ENCODE results near the gene ZFP1.

The ZFP1 gene

GRCh38 chr16:75160386-75160785 lies 12.1 kb downstream of the ZFP1 start:
- no peak for DNase-seq (ENCODE audit: low spot score)

- DNase-seq (ENCODE audit: low spot score) = no peak
Observed at GRCh38 chr16:75169899-75170405, 21.6 kb downstream of the ZFP1 start.

- no peak for DNase-seq (ENCODE audit: low spot score)
Observed at GRCh38 chr16:75172578-75172977, 24.3 kb downstream of the ZFP1 start.

- DNase-seq (ENCODE audit: low spot score) = no peak
Observed at GRCh38 chr16:75175074-75175473, 26.8 kb downstream of the ZFP1 start.

DNA sequence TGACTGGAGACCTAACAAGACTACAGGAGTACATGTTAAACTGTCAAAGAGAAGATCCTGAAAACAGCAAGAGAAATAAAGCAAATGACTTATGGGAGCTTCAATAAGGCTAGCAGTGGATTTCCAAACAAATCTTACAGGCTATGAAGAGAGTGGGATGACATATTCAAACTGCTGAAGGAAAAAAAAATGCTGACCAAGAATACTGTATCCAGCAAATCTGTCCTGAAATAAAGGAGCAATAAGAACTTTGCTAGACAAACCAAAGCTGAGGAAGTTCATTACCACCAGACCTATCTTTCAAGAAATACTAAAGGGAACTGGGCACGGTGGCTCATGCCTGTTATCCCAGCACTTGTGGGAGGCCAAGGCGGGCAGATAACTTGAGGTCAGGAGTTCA lies 28.6 kb downstream of the ZFP1 start:
- no peak for DNase-seq (ENCODE audit: low spot score)

GRCh38 chr16:75179208-75179607 lies 30.9 kb downstream of the ZFP1 start:
- DNase-seq (ENCODE audit: low spot score) = no peak

- no peak for DNase-seq (ENCODE audit: low spot score)
Observed at GRCh38 chr16:75181630-75182029, 33.3 kb downstream of the ZFP1 start.

DNA sequence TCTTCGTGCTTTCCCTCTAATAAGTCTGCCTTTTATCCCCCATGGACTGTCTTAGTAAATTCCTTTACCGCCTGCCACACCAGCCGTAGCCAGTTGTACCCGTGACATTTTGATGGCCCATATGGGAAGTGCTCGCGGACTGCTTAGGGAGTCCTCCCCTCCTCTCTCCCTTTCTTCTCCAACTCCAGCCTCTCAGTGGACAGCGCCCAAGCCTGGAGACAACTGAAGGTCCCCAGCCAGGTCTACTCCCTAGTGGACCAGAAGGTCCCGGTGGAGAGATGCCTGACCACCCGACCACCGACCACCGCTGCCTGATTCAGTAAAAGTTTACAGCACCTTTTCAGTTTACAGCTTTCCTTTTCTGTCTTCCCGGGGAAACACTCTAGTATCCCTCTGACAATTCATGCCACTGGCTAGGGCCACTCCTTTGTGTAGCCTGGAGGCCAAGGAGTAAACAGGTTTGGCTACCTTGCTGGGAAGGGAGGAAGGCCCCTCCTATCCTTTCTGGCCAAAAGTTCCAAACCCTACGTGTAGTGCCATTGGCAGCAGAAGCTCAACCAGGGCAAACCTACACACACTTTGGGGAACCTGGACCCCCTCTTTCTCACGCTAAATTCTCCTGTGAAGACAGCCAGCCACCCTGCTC lies 40.6 kb downstream of the ZFP1 start:
- DNase-seq (ENCODE audit: low spot score) = no peak

DNA sequence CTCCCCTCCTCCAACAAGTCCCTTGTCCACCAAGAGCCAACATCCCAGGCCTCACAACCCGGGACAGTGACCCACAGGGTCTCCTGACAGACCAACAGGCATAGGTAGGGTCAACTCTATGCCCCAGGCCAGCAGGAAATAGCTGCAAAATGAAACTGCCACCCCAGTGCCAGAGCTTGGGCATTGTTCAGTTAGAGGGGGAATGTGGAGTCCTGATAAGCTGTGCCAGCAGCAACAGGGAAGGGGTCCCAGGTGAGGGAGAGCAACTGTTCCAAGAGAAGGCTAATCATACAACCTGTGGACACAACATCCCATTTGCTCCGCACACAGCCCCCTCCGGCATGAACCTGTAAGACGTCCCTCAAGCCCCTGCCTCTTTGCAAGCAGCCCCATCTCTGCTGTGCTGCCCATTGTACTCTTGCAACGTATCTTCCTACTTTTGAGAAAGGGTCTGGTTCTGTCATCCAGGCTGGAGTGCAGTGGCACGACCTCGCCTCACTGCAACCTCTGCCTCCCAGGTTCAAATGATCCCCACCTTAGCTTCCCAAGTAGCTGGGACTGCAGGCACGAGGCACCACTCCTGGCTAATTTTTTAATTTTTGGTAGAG lies 41.4 kb downstream of the ZFP1 start:
- DNase-seq (ENCODE audit: low spot score) = no peak

DNA sequence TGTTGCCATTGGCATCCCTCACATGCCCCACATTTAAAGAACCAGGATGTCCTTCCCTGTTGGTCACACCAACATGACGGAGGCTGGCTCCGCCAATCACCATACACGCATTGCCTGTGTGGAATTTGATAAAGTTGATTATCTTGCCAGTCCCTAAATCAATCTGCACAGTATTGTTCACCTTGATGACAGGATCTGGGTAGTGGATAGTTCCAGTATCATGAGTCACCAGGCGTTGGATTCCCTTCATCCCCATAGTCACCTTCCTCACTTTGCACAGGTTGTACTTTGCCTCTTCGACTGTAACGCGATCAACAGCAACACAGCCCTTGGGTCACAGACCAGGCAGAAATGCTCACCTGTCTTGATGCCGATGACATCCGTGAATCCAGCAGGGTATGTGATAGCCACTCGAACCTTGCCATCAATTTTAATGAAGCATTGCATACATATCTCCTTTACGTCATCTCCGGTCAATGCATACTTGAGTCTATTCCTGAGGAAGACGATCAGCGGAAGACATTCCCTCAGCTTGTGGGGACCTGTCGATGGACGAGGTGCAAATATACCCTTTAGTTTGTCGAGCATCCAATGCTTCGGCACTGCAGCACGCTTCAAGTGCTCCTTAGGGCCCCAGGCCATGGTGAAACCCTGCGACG lies 44.4 kb downstream of the ZFP1 start:
- no peak for DNase-seq (ENCODE audit: low spot score)

- no peak for DNase-seq (ENCODE audit: low spot score)
Observed at GRCh38 chr16:75193265-75193650, 44.9 kb downstream of the ZFP1 start.

DNA sequence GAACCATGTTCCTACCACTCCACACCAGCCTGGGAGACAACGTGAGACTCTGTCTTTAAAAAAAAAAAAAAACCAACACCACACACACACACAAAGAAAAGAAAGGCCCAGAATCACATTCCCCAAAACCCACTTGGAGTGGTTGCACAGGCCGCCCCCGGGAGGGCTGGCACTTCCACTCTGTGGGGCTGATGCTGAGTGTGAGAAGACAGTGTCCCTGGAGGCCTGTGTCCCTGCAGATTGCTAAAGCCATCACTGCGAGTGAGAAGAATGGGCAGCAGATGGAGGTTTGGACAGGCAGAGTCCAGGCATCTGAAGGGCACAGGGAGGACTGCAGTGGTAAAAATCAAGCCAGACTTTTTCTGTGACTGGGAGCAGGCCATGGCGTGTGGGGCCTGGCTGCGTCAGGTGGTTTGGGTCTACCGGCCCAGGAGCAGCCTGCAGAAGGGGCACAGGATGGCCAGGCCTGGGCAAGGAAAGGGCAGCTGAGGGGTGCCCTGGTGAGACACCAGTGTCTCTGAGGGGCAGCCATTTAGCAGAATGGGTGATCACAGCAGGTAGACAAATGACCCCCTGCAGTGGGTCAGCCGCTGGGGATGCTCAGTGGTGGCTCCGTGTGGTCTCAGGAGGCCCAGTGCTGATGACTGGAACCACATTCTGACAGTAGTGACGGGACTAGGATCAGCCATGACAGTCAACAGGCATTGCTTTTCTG lies 45.6 kb downstream of the ZFP1 start:
- no peak for DNase-seq (ENCODE audit: low spot score)

DNA sequence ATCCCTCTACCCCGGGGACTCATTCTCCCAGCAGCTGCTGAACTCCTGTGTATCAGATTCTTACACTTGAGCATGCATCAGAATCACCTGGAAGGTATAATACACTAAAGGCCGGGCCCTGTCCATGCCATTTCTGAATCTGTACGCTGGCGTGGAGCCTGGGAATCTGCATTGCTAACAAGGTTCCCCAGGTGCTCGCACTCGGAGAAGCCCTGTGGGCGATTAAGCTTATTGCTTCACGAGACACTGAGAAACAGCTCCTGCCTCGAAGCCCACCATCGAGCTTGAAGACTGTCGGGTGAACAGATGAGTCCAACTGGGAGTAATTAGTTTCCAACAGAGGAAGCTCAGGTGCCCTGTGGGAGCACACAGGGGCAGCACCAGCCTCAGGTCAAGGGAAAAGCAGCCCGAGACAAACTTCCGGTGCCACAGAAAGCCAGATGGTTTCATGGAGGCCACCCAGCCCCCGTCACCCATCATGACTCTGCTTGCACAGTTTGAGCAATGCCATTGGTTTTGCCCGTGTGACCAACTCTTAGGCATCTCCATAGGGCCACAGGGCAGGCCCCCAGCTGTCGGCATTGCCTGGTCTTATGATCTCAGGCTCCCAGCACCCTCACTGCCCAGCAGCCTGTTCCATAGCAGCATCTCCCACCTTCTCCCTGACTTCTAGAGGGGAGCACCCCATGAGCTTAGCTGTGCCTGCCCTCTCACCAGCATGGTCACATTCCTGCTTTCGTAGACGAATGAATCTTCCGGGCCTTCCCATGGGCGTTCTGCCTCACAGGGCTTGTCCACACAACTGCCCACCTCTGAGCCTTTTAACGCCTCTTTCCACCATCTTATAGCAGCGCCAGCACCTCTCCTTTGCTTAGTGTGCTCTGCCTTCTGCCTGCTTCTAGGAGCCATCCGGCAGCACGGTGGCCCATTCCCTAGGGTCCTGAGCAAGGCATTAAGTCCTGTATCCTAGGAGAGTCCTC lies 47.8 kb downstream of the ZFP1 start:
- no peak for DNase-seq (ENCODE audit: low spot score)

GRCh38 chr16:75196836-75197235 lies 48.5 kb downstream of the ZFP1 start:
- no peak for DNase-seq (ENCODE audit: low spot score)

GRCh38 chr16:75197522-75198134 lies 49.3 kb downstream of the ZFP1 start:
- no peak for DNase-seq (ENCODE audit: low spot score)

- DNase-seq (ENCODE audit: low spot score) = no peak
Observed at GRCh38 chr16:75198135-75198600, 49.8 kb downstream of the ZFP1 start.

GRCh38 chr16:75202069-75202590 lies 53.8 kb downstream of the ZFP1 start:
- no peak for DNase-seq (ENCODE audit: low spot score)

DNA sequence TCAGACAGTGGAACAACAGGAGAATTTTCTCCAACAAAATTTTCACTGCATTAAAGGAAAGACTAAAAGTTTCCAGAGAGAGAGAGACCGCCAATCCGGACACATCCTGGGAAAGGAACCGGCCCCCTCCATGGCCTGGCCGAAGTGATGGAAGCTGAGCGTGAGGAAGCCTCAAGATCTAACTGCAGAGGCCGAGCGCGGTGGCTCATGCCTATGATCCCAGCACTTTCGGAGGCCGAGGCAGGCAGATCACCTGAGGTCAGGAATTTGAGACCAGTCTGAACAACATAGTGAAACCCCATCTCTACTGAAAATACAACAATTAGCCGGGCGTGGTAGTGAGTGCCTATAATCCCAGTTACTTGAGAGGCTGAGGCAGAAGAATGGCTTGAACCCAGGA lies 54.8 kb downstream of the ZFP1 start:
- DNase-seq (ENCODE audit: low spot score) = no peak

DNA sequence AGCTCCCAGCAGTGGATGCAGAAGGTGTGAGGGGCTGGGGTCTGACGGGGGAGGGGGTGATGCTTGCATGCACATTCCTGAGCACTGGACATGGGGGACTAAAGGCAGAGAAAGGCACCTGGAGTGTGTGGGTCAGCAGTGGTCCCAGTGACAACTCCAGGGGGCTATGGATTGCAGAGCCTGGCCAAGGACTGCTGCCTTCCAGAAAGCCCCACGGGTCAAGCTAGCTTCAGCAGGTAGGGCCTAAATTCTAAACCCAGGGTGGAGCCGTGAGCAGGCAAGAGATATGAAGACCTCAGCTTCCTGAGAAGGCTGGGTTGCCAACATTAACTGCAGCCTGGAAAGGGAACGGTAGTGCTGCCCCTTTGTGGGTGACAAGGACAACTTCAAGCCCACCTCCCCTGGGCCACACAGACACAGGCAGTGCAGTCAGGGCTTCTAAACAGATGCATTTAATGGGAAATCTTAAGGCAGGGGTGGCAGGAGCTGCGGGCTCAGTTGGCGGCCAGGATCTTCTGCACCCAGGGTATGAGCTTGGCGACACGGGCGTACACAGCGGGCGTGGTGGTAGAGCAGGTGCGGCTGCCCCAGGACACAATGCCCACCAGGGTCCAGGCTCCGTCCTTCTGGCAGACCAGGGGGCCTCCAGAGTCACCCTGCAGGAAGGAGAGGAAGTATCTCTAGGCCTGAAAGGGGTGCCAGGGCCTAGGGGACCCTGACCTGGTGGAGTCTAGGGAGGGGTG lies 55.5 kb downstream of the ZFP1 start:
- no peak for DNase-seq (ENCODE audit: low spot score)

DNA sequence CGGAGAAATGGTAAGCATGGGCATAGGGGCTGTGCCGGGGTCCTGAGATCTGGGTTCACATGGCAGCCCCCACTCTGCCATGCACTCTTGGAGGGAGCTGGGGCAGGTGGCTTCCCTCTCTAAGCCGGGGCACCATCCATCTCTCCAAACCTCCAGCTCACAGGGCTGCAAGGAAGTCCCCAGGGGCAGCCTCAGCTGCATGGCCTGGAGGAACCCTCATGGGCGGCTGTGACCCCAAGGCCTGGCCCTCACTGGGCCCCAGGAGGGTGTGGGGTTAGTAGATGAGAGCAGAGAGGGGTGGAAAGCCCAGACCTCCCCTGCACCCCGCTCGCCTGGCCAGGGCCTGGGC lies 56.1 kb downstream of the ZFP1 start:
- no peak for DNase-seq (ENCODE audit: low spot score)
